HG03575 (cell line): Measurements from ENCODE around the gene RBMS1.
A peak's percentile ranks its signal among the peaks of the same experiment; 100 is the strongest.

Source experiments
- ATAC-seq: cut with Tn5 transposase; IDR thresholded peaks from one replicate; pipeline ENCODE4 v1.9.1; 2021; ENCODE audit not compliant: unreplicated experiment, insufficient number of reproducible peaks, low FRiP score; ENCODE audit errors: extremely low read depth

The RBMS1 gene

DNA sequence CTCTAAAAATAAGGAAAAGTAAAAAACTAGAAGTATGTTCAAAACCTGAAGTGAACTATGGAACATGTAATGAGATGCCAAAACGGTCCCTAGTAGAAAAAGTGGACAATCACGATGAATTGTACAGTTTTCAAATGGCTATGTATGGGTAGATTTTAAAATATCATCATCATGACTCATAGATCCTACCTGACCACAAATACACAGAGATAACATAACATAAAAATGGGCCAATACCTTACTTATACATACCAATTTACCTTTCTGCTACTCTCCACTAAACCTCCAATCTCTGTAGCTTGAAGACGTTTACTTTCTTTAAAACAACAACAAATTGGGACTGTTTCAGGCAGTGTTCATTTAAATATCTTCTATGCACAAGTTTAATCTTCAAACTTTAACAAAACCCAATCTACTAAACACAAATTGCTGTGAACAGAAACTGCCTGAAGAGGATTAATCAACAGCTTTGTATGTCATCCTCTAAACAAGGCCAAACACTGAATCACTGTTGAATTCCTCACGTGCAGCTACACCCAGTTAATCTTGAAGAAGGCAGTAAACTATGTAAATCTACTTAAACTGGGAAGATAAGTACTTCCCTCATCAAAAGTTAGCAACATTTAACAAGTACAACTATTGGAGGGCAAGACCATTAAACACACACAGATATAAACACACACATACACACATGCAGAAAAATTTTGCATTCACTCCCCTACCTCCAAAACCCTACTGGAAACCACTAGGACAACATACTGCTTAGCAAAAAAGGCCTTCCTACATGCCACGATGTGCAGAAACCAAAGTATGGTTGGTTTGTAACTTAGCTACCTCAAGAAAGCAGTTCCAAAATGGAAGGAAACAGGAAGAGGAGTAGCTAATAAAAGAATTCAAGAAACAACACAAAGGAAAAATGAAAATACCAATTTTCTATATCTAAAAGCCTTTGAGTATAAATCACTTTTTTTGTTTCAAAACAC, 90.3 kb downstream of the RBMS1 start:
- ATAC-seq, result no peak

DNA sequence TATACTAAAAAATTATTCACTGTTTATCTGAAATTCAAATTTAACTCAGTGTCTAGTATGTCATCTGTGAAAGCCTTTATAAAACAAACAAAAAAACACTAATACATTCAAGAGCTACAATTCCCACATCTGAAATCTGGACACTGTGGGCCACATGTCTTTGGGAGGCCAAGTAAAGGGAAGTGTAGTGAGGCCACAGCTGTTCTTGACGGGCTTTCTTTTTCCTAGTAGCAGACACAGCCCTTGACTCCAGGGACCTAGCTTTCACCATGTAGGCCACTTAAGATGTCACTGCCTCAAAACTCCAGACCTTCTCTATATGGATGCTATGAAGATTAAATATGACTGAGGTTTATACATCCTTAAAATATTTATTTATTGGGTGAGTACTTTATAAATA, 91.1 kb downstream of the RBMS1 start:
- ATAC-seq, result no peak

DNA sequence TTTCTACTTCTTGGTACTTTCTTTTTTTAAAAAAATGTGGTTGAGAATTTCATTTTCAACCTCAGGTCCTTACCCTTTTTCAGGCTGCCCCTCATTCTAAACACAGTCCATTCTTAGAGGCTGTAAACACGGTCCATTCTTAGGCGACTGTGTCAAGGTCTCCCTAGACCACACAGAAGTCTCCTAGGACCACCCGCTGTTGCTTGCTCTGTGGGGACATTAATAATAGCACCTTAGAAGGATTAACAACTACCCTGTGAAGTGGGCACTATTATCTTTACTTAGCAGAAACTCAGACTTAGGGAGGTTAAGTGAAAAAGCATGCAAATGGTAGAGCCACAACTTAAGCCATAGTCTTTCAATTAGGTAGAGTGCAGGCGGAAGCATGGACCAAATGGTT, 91.7 kb downstream of the RBMS1 start:
- ATAC-seq, result no peak

DNA sequence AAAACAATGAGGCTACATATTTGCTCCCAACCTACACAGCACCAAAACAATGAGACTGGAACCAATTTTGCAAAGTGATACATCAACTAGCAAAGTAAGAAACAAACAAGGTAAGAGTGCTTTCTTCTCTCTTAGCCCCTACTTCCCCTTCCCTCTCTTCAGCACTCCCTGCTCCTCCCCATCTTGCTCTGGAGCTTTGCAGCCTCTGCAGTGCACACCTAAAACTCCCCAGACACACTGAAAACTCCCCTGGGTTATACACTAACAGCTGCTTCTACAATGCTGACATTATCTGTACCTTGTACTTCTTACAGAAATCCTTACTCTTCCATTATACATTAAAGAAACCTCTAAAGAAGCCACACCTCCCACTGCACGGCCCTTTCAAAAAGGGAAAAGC, 93.7 kb downstream of the RBMS1 start:
- ATAC-seq, result no peak

DNA sequence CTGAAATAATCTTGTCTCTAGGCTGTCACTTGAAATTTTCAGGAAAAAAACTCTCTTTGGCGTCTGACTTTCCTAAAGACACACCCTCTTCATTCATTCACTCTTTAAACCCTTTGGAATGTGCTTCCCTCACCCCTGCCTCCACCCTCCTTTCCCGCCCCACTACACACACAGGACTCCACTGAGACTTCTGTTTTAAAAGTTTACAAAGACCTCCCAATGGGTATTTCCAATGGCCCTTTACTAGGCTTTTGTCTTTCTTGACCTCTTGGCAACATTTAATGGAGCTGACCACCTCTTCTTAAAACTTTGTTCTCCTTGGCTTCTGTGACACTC, 96.1 kb downstream of the RBMS1 start:
- ATAC-seq, result no peak

DNA sequence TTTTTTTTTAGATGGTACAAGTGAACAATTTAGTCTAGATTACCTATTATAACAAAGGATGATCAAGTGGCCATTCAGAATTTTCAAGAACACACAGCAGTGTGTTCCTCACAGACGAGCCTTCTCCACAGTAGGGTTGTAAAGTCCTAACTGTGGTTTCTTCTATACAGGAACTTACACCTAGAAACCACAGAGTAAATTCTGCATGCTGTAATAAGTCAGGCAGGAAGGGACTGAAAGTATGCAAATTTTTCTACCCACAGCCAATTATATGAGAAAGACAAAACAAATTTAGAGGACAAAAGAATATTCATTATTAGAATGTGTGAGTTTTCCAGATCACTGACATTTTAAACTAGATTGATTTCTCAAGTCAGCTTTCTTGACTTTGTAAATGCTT, 99.5 kb downstream of the RBMS1 start:
- peak; percentile 97 for ATAC-seq

DNA sequence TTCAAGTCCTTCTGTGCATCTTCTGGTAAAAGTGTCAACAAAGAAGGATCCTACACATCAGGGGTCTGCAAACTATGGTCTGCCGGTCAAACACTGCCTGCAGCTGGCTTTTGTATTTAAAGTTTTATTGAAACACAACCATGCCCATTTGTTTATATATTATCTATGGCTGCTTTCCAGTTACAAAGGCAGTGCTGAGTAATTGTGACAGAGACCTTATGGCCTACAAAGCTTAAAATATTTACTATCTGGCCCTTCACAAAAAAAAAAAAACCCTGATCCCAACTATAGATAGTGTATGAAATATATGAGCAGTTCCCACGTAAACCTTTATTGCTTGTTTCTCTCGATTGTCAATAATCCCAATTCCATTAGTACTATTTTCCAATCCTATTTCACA, 101.4 kb downstream of the RBMS1 start:
- no peak for ATAC-seq

DNA sequence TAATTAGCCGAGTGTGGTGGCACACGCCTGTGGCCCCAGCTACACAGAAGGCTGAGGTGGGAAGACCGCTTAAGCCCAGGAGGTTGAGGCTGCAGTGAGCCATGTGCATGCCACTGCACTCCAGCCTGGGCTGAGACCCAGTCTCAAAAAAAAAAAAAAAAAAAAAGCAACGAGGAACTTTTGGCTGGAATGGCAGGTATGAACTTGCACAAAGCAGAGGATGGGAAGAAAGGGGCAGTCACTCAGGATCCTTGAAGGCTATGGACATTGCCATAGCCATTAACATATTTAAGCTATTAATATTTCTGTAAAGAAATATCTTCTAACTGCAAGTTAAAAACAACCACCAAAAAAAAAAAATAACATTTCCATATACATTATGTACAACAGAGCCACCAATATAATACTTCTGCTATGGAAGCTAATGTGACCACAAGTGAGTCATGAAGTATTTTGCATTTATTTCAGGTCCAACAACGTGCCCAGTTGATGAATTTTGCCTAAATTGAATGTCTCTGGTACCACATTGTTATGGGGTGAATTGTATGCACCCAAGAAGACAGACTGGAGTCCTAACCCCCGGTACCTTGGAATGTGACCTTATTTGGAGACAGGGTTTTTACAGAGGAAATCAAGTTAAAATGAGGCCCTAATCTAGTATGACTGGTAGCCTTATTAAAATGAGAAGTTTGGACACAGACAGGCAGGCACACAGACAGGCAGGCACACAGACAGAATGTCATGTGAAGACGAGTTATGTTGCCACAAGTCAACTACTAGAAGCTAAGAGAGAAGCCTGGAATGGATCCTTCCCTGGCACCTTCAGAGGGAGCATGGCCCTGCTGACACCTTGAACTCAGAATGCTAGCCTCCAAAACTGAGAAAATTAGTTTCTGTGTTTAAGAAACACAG, 102.8 kb downstream of the RBMS1 start:
- ATAC-seq, result no peak

DNA sequence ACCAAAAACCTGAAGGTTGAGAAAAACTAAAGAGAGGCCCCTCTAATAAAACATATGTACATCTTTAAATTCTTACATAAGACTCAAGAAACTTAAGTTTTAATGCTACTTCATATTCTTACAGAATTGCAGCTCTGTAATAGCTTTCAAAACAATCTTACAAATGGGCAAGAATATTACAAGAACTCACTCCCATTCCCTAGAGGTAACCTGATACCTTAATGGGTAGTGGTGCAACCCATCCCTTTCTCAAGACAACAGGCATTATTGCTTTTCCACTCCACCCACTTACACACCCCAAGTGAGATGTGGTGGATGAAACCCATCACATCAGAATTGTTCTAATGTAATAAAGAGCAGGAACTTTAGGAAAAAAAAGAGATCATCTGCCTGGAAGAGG, 103.7 kb downstream of the RBMS1 start:
- ATAC-seq, result no peak

DNA sequence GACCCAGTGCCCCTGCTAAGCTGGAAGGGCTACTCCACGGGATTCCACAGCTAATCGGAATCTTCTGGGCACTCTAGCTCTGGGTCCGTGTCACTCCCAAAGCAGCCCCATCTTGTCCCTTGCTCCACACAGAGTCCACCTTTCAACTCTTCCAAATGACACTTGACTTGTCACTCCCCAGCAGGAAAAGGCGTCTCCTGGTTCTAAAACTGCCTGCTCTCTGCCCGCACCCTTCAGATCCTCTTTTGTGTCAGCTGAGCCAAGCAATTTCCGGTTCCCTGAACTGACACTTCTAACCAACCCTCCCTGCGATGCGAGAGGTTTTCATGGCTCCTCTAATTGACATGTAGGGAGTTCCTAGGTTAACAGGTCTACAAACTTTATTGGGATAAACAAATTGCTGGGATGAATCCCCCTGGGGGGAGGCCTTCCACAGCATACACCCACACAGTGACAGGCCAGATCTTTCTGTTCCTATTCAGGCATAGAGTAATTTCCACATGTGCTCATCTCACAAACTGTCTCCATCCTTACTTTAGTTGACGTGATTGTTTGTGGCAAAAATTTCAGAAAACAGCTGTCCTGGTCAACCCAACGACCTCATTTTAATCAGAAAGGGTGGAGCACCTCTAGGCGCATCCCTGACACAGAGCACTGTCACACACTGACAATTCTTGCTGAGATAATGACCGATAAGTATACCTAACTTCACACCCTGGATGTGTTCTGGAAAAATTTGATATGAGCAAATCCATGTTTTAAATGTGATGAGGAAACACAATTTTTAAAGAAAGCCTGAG, 104.9 kb downstream of the RBMS1 start:
- no peak for ATAC-seq

DNA sequence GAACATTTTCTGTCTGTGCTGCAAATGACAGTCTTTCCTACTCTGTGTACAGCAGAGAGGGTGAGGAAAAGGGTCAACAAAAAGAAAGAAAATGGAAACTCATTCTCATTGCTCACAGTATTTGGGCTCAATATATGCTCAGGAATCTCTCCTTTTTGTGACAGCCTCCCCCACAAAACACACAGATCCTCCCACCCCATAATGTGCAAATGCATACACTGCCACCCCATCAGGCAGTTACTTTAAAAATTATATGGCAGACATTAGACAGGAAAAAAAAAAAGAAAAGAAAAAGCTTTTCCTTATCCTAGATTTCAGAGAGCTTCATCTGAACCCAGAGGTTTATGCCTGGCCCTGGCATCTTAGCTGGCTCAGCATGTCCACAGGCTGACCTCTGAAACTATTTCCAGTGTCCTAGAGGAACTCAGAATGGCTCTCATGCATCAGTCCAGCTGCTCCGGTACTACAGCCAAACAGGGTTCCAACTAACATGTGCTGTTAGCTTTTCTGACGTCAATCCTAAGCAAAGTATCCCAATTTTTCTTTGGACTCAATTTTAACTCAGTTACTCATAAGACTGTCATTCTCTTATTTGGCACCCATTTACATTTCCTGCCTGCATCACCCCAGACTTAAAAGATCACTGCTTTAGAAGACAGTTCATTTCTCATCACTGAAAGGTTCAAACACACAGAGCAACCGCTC, 105.9 kb downstream of the RBMS1 start:
- ATAC-seq, result no peak

DNA sequence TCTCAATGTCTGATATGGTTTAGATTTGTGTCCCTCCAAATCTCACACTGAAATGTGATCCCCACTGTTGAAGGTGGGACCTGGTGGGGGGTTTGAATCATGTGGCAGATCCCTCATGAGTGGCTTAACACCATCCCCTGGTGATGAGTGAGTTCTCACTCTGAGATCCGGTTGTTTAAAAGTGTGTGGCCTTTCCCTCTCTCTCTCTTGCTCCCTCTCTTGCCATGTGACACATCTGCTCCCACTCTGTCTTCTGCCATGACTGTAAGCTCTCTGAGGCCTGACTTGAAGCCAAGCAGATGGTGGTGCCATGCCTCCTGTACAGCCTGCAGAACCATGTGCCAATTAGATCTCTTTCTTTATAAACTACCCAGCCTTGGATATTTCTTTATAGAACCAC, 108.8 kb downstream of the RBMS1 start:
- ATAC-seq, result no peak

DNA sequence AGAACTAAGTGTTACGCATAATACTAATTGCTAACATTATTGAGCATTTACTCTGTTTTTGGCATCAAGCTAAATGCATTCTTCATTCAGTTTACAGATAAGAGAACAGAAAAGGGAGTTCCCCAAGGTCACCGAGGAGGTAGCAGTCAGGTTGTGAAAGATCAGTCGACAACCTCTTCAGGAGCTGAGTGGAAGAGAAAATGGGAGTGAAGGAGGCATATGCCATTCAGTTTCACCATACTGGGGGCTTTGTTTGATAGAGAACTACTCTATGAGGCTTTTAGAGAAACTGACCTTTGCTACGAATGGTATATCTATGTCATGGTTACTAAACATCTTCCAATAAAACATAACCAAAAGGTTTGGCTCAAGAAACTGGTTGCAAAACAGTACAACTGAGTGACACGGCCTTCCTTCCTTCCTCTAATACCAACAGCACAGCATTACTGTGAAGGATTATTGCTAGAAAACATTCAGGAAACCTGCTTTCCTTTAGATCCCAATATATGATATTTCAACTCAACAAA, 112.1 kb downstream of the RBMS1 start:
- ATAC-seq, result no peak

DNA sequence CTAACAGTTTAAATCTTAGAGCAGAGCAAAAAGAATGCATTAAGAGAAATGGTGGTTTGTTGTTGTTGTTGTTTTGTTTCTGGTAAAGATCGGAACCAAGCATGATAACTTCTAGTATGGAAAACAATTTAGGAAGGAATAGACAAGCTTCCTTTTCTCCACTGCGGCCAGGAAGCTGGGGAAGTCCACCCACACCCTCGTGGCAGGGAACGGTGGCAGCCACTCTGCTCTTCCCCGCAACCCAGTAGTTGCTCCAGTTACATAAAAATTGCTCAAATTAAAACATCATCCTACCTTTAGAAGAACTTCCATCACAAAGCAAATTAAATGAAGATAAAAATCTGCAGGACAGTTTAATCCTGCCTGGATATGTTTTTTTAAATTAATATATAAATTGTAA, 113.0 kb downstream of the RBMS1 start:
- ATAC-seq, result no peak

DNA sequence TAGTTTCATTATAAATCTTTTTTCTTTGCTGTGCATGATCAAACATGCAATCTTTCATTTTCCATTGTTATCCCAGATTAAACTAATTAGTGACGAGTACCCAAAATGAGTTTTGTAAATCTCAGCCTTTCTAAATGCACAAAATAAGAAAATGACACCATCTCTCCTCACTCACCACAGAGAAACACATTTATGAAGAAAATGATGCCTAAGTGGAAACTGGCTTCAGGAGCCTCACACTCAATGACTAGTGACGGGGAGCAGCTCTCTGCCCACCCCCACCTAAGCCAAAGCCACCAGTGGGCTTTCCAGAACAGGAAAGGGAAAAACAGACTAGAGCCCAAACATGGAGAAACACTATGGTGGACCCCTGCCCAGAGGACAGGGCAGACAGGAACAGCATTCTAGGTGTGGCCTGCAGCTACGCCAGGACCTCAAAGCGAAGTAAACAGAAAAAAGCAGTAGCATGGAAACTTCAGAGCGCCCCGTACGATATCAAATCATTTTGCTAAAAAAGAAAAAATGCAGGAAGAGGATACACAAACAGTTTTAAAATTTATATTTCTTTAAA, 113.5 kb downstream of the RBMS1 start:
- no peak for ATAC-seq

DNA sequence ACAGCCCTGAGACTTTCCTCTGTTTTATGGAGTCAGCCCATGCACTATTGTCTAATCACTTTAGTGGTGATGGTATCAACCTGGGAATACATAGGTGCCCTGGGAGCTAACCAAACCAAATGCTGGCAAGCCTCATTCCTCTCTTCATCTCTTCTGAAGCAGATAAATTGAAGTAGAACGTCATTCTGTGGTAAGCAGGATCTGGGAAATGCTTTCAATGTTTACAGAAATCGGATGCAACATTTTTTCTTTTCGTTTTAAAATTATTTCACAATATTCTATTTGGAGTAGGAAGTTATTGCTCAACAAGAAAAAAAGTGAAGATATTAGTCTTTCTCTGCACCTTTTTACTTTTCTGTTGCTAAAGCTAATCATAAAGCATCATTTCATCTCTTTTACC, 114.2 kb downstream of the RBMS1 start:
- ATAC-seq, result no peak

DNA sequence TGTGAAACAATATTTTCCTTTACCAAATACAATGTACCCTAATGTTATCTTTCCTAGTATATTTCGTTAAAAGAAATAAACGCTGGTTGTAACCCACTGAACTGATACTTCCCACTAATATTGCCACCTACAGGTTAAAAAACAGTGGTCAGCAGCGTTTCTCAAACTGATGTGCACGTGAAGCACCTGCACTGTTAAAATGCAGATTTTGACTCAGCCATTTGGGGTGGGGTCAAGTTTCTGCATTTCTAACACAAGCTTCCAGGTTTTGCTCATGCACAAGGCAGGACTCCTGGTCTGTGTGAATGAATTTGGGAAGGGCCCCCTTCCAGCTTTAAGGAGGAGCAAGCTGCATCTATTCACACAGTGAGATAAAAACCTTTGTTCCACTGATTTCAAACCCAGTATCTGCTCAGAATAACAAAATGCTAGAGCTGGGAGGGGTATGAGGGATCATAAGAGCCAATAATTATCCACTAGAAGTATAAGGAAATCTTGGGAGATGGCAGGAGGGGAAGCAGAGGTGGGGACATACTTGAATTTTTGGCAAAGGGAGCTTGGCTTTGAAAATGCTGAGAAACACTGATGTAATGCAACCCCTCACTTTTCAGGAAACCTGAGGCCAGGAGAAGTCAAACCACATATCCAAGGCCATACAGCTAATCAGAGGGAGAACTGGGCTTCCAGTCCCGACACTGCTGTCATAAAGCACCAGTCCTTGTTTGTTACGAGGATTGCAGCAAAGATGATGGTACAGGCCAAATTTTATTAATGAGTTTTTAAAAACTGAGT, 116.2 kb downstream of the RBMS1 start:
- ATAC-seq, result no peak
